HFFc6 (cell line): ENCODE results near the gene B3GLCT. TPM values are rescaled to one million over a fixed set of nuclear protein-coding genes. Genes with fewer than 3 reads are reported as not detected.

Experiments
- DNase-seq: peaks from one replicate; pipeline ENCODE4 v3.0.0-alpha.2; 2018
- H3K27ac Mint-ChIP-seq: 2 replicates; pipeline ENCODE4 v1.8.0; 2020; ENCODE audit warnings: mild to moderate bottlenecking, mixed read lengths
- H3K27me3 Mint-ChIP-seq: 2 replicates; pipeline ENCODE4 v1.8.0; 2021; ENCODE audit warnings: mild to moderate bottlenecking, moderate library complexity, mixed read lengths; ENCODE audit not compliant: insufficient read depth
- H3K36me3 Mint-ChIP-seq: 2 replicates; pipeline ENCODE4 v1.8.0; 2021; ENCODE audit warnings: low read depth, mixed read lengths
- H3K4me1 Mint-ChIP-seq: 2 replicates; pipeline ENCODE4 v1.8.0; 2020; ENCODE audit warnings: low read depth, mixed read lengths
- H3K4me3 Mint-ChIP-seq: 2 replicates; pipeline ENCODE4 v1.8.0; 2020; ENCODE audit warnings: mild to moderate bottlenecking, moderate library complexity, mixed read lengths
- H3K9me3 Mint-ChIP-seq: 2 replicates; pipeline ENCODE4 v1.8.0; 2020; ENCODE audit warnings: mild to moderate bottlenecking, mixed read lengths
- total RNA-seq, 6 experiments: library from RNA; stranded (reverse); fragmentation: NEBNext Ultra II Directional; extraction: Animal tissue kit (Norgen Biotek cat#: 25700); gene quantifications; 2 replicates in 1 of 6; 3 replicates in 5 of 6; pipeline ENCODE4 v1.2.3, GENCODE V29; 2021
- TF ChIP-seq, protein P1 (sequence below): fragments of 200-600 bp; sonication (generic); IDR thresholded peaks from 2 replicates; pipeline ENCODE4 v1.5.0; 2021; ENCODE audit warnings: antibody characterized with exemption, mild to moderate bottlenecking

Gene B3GLCT
- total RNA-seq, 6 experiments from 2014 or later: 5.0 to 7.5 (median 6.9) TPM

DNA sequence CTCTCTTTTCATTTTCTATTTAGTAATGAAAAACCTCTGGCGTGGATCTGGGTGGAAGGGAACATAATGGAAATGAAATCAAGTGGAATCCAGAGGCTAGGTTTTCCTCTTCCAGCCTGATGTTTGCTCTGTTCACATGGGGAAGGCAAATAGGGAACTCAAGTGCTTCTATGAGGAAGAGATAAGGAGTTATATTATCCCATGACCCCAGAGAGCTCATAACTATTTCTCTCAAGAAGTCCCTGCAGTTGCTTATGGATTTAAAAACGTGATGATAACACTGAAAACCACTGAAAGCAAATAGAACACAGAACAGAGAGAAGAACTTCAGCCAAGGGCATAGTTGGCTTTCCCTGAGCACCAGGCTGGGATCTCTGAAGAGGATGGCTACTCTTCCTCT lies 157.8 kb downstream of the B3GLCT start:
- peaks cover 26% of the 10 kb centered on the region for H3K9me3 Mint-ChIP-seq
- no peak overlapping the region for H3K4me3 Mint-ChIP-seq
- DNase-seq: no peak
- peaks cover 13% of the 10 kb centered on the region for H3K36me3 Mint-ChIP-seq
- H3K27me3 Mint-ChIP-seq: peaks cover 1% of the 10 kb centered on the region; the same call in 1 of the 2 replicates
- TF ChIP-seq, protein P1, sequence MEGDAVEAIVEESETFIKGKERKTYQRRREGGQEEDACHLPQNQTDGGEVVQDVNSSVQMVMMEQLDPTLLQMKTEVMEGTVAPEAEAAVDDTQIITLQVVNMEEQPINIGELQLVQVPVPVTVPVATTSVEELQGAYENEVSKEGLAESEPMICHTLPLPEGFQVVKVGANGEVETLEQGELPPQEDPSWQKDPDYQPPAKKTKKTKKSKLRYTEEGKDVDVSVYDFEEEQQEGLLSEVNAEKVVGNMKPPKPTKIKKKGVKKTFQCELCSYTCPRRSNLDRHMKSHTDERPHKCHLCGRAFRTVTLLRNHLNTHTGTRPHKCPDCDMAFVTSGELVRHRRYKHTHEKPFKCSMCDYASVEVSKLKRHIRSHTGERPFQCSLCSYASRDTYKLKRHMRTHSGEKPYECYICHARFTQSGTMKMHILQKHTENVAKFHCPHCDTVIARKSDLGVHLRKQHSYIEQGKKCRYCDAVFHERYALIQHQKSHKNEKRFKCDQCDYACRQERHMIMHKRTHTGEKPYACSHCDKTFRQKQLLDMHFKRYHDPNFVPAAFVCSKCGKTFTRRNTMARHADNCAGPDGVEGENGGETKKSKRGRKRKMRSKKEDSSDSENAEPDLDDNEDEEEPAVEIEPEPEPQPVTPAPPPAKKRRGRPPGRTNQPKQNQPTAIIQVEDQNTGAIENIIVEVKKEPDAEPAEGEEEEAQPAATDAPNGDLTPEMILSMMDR: no peak
- no peak overlapping the region for H3K27ac Mint-ChIP-seq
- no peaks in the 10 kb centered on the region for H3K4me1 Mint-ChIP-seq

DNA sequence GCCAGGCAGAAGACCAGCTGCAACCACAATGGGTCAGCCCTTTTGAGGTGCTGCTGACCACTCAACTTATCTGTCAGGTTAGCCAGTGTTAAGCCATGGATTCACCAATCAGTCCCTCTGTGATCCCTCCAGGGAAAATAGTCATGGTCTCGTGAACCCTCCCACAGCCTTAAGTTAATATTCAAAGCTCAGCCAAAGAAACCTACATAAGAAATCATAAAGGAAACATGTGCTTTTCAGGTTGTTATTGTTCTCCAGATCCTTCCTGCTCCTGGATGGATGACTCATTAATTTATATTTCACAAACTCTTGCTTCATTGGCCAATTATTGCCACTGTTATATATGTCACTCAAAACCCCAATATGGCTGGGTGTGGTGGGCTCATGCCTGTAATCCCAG lies 161.9 kb downstream of the B3GLCT start:
- Mint-ChIP-seq H3K36me3 (no peaks in the 10 kb centered on the region), H3K9me3 (0 out of 2 replicates have a peak, but pooled peaks cover 4% of the 10 kb centered on the region), H3K4me3 (no peak overlapping the region), H3K27ac (no peak overlapping the region), H3K4me1 (no peaks in the 10 kb centered on the region), H3K27me3 (no peaks in the 10 kb centered on the region)
- DNase-seq: no peak
- TF ChIP-seq, protein P1: no peak

DNA sequence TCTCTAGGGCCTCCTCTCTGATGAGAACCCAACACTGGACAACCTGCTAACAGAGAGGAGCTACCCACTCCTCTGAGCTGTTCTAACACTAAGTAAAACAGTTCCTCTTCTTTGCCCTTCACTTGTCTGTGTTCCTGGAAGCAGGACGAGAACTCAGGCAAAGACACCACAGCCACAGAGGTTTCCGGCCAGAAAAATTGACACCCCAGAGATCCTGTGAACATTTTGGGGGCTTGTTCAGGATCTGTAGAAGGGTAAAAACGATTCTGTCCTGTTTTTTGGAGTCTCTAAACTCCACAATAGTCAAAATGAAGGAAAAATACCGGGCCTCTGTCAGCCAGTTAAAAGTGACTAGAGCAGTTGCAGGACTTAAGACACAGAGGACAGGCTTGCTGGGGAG lies 165.9 kb downstream of the B3GLCT start:
- H3K27me3 Mint-ChIP-seq: peaks cover 2% of the 10 kb centered on the region
- no peak overlapping the region for H3K27ac Mint-ChIP-seq

DNA sequence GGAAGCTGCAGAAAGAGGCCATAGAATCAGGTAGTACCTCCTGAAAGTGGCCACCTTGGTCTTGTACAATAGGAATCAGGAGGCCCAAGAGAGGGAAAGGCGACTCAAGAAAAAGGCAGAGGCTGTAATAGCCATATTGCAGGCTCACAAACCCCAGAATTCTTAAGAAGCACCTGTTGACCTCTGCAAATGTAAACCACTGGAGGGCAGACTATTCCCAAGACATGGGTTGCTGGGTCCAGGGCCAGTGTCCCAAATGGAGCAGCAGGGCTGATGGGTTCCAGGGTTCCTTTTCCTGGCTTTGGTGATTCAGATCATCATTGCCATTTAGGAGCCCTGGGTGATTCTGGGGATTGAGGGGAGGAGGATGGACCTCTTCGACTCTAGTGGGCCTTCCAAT lies 167.6 kb downstream of the B3GLCT start:
- no peak for DNase-seq
- Mint-ChIP-seq H3K36me3 (no peaks in the 10 kb centered on the region), H3K9me3 (no peaks in the 10 kb centered on the region), H3K27ac (no peak overlapping the region), H3K4me3 (no peak overlapping the region), H3K4me1 (no peaks in the 10 kb centered on the region), H3K27me3 (peaks cover 4% of the 10 kb centered on the region)
- TF ChIP-seq, protein P1: no peak

More for the DNA sequence above, 165.9 kb downstream of the B3GLCT start:
- TF ChIP-seq, protein P1: no peak
- DNase-seq: no peak
- Mint-ChIP-seq H3K4me1 (no peaks in the 10 kb centered on the region), H3K36me3 (no peaks in the 10 kb centered on the region), H3K9me3 (no peaks in the 10 kb centered on the region), H3K4me3 (no peak overlapping the region)

DNA sequence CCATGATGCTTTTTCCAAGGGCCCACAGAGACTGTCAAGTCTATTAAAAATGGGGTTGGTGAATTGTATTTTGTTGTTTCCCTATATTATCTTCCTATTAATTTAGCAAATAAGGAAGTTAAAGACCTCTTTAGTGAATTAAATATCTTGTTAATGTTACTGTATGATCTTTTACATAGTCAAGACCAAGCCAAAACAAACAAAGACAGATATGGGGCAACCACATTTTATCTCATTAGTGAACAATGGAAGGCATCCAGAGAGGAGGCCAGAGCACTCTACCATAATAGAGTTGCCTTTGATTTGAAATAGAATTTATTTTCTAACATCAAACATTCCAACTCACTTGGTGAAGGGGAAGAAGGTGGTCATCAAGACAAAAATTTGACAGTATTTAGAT lies 169.4 kb downstream of the B3GLCT start:
- Mint-ChIP-seq H3K4me1 (no peaks in the 10 kb centered on the region), H3K36me3 (no peaks in the 10 kb centered on the region), H3K9me3 (no peaks in the 10 kb centered on the region), H3K27ac (no peak overlapping the region), H3K27me3 (peaks cover 12% of the 10 kb centered on the region), H3K4me3 (no peak overlapping the region)
- TF ChIP-seq, protein P1: no peak
- no peak for DNase-seq

DNA sequence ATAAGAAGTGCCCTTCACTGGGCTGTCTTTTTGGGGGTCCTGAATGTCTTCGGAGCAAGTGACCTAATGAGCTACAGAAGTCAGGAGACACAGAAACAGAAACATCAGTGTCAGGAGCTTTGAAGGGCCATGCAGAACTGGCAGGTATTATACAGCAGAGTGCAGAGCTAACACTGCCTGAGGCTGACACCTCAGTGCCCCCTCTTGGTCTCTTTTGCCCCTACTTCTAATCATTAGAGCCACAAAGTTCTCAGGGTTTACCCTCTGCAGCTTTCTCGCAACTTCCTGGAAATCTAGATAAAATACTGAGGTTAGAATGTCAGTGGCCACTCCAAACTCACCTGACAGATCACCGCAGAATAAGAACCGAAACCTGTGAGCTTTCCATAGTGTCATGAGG lies 172.7 kb downstream of the B3GLCT start:
- no peaks in the 10 kb centered on the region for H3K9me3 Mint-ChIP-seq
- no peaks in the 10 kb centered on the region for H3K36me3 Mint-ChIP-seq
- no peaks in the 10 kb centered on the region for H3K4me1 Mint-ChIP-seq
- TF ChIP-seq, protein P1: no peak
- no peak for DNase-seq
- no peak overlapping the region for H3K4me3 Mint-ChIP-seq
- no peak overlapping the region for H3K27ac Mint-ChIP-seq
- peaks cover 15% of the 10 kb centered on the region for H3K27me3 Mint-ChIP-seq
